PC-3 (cell line): ENCODE data around the gene CAMK1D.

ENCODE experiments used
- EZH2 ChIP-seq: fragments of 300-600 bp; sonication (generic); IDR thresholded peaks from one replicate; pipeline ENCODE4 v1.6.1; 2017; ENCODE audit warnings: antibody characterized with exemption, mild to moderate bottlenecking, low read length; ENCODE audit not compliant: unreplicated experiment
- TF ChIP-seq, protein P1 (sequence below): fragments of 300-600 bp; sonication (generic); conservative IDR thresholded peaks from 2 replicates; pipeline ENCODE4 v1.5.1; 2017; ENCODE audit warnings: antibody characterized with exemption, low read depth, mild to moderate bottlenecking, low read length

DNA sequence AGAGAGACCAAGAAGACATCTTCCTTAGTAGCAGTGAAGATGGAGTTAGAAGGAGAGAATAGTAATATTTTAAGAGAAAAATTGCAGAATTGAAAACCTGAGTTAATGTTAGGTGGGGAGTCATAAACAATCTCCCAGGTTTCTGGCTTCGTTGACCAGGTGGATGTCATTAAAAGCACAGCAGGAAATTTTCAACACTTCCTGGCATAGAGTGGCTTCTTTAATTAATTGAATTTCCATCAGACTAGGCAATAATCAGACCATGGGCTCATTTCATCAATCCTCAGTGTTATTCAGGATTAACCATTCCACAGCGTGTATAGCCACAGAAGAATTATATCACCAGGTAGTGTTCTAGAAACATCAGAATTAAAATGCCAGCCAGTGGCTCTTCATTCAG lies 383.9 kb downstream of the CAMK1D start:
- TF ChIP-seq, protein P1, sequence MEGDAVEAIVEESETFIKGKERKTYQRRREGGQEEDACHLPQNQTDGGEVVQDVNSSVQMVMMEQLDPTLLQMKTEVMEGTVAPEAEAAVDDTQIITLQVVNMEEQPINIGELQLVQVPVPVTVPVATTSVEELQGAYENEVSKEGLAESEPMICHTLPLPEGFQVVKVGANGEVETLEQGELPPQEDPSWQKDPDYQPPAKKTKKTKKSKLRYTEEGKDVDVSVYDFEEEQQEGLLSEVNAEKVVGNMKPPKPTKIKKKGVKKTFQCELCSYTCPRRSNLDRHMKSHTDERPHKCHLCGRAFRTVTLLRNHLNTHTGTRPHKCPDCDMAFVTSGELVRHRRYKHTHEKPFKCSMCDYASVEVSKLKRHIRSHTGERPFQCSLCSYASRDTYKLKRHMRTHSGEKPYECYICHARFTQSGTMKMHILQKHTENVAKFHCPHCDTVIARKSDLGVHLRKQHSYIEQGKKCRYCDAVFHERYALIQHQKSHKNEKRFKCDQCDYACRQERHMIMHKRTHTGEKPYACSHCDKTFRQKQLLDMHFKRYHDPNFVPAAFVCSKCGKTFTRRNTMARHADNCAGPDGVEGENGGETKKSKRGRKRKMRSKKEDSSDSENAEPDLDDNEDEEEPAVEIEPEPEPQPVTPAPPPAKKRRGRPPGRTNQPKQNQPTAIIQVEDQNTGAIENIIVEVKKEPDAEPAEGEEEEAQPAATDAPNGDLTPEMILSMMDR = no peak
- no peak for TF ChIP-seq EZH2
